GM23248 (cell line): ENCODE data around the gene UCKL1.

Source experiments
- EZH2 ChIP-seq: fragments of 200-600 bp; sonication (generic); IDR thresholded peaks from 2 replicates; pipeline ENCODE4 v1.6.1; 2018; ENCODE audit warnings: antibody characterized with exemption, mild to moderate bottlenecking; ENCODE audit not compliant: insufficient read depth, poor library complexity, severe bottlenecking
- EZH2phosphoT487 ChIP-seq: fragments of 200-600 bp; sonication (generic); IDR thresholded peaks from 2 replicates; pipeline ENCODE4 v1.6.1; 2018; ENCODE audit warnings: antibody characterized with exemption, moderate library complexity, mild to moderate bottlenecking, low read depth; ENCODE audit not compliant: insufficient read depth

DNA sequence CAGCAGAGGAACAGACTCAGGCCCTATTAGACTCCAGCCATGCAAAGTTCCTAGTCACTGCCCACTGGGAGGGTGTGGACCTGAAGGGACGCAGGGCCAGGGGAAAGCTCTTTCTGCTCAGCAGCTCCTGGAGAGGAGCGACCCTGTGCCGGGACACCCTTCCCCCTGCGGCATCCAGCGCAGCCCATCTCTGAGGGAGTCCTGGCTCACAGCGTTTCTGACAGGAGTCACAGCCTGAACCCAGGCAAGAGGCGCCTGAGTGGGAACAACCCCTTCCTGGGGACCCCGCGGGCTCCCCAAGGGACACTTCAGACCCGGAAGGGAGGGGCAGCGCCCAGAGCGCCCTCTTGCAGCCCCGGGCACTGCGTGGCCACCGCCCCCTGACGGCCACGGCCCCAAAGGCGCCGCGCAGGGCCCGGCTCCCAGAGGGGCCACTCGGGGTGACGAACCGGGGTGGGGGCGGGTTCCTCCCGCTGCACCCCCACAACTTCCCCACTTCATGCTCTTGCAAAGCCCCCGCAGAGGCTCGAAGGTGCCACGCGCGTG lies 862 bp downstream of the UCKL1 start:
- no peak for TF ChIP-seq EZH2
- no peak for TF ChIP-seq EZH2phosphoT487
